Smooth muscle cell (in vitro differentiated cells): ENCODE data around the gene RAB10. TPM values are rescaled to one million over a fixed set of nuclear protein-coding genes. Genes with fewer than 3 reads are reported as not detected.

Experiments used
- DNase-seq: peaks from one replicate; lab custom pipeline; 2025; ENCODE audit not compliant: unreplicated experiment; lab: John Stamatoyannopoulos, UW
- H2AFZ ChIP-seq: fragments of 200-600 bp; sonication (generic); 2 replicates; pipeline ENCODE4 v1.6.0; 2016; ENCODE audit warnings: antibody characterized with exemption, low read depth, mild to moderate bottlenecking
- H3F3A ChIP-seq: fragments of 200-600 bp; sonication (generic); 2 replicates; pipeline ENCODE4 v1.6.0; 2017; ENCODE audit warnings: antibody characterized with exemption, low read depth
- H3K27ac ChIP-seq: fragments of 200-600 bp; sonication (generic); 2 replicates; pipeline ENCODE4 v1.5.1; 2016; ENCODE audit warnings: low read depth, mild to moderate bottlenecking
- H3K27me3 ChIP-seq: fragments of 200-600 bp; sonication (generic); 2 replicates; pipeline ENCODE4 v1.6.1; 2016; ENCODE audit warnings: low read depth, mild to moderate bottlenecking
- H3K36me3 ChIP-seq: fragments of 200-600 bp; sonication (generic); 2 replicates; pipeline ENCODE4 v1.5.1; 2016; ENCODE audit warnings: low read depth
- H3K4me1 ChIP-seq: fragments of 200-600 bp; sonication (generic); 2 replicates; pipeline ENCODE4 v1.5.1; 2016; ENCODE audit warnings: low read depth
- H3K4me2 ChIP-seq: fragments of 200-600 bp; sonication (generic); 2 replicates; pipeline ENCODE4 v1.6.0; 2016; ENCODE audit warnings: mild to moderate bottlenecking
- H3K4me3 ChIP-seq: fragments of 200-600 bp; sonication (generic); 2 replicates; pipeline ENCODE4 v1.5.1; 2016; ENCODE audit warnings: mild to moderate bottlenecking
- H3K79me2 ChIP-seq: fragments of 200-600 bp; sonication (generic); 2 replicates; pipeline ENCODE4 v1.6.0; 2016; ENCODE audit warnings: low read depth, mild to moderate bottlenecking
- H3K9ac ChIP-seq: fragments of 200-600 bp; sonication (generic); 2 replicates; pipeline ENCODE4 v1.6.0; 2016; ENCODE audit warnings: low read depth
- H3K9me3 ChIP-seq: fragments of 200-600 bp; sonication (generic); replicated peaks from 2 replicates; pipeline ENCODE4 v1.5.1; 2016; ENCODE audit warnings: low read depth
- H4K20me1 ChIP-seq: fragments of 200-600 bp; sonication (generic); 2 replicates; pipeline ENCODE4 v1.6.0; 2016; ENCODE audit warnings: low read depth
- WGBS: methylation state at CpG from one replicate; pipeline ENCODE4 v1.1.7; 2016; ENCODE audit warnings: low lambda C conversion rate; 5-methylcytosine and 5-hydroxymethylcytosine counted together
- polyA plus RNA-seq: library from polyadenylated mRNA; unstranded; fragments of >200 nt; fragmentation: Nextera tagmentation; extraction: Ambion mirVana; gene quantifications from 2 replicates; pipeline ENCODE4 v1.2.1, GENCODE V29; 2016
- total RNA-seq: library from RNA; depleted of rRNA; stranded (reverse); fragments of >200 nt; gene quantifications from 2 replicates; pipeline ENCODE4 v1.2.3, GENCODE V29; 2014
- TF ChIP-seq, protein P1 (sequence below): fragments of 200-600 bp; sonication (generic); IDR thresholded peaks from 2 replicates; pipeline ENCODE4 v1.5.1; 2017; ENCODE audit warnings: borderline replicate concordance, mild to moderate bottlenecking, antibody characterized with exemption; ENCODE audit not compliant: insufficient read depth, poor library complexity, severe bottlenecking

The RAB10 gene
- total and polyA plus RNA-seq, 2 experiments from 2014 or later, result 101 to 149 TPM

DNA sequence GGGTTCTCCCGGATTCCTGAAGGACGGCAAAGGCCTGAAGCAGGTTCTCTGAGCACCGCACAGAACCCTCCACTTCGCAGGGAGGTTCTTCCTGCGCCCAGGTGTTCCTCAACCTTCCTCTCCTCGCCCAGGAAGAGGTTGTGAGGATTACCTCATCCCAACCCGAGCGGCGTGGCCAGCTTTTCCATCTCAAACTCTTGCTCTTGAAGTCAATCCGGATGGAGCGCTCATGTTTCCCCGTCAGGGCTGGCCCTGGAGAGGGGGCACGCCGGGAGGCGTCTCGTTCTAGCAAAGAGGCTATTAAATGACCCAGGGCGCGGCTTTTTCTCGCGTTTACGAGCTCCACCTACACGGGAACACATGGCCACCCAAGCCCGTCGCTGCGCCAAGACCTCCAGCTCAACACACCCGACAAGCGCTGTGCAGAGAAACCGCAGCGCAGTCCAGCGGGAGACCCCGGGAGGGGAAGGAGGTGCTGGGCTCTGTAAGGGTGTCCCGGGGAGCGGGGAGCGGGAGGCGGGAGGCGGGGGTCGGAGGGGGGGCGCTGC, 540 bp upstream of the RAB10 start:
- TF ChIP-seq, protein P1, sequence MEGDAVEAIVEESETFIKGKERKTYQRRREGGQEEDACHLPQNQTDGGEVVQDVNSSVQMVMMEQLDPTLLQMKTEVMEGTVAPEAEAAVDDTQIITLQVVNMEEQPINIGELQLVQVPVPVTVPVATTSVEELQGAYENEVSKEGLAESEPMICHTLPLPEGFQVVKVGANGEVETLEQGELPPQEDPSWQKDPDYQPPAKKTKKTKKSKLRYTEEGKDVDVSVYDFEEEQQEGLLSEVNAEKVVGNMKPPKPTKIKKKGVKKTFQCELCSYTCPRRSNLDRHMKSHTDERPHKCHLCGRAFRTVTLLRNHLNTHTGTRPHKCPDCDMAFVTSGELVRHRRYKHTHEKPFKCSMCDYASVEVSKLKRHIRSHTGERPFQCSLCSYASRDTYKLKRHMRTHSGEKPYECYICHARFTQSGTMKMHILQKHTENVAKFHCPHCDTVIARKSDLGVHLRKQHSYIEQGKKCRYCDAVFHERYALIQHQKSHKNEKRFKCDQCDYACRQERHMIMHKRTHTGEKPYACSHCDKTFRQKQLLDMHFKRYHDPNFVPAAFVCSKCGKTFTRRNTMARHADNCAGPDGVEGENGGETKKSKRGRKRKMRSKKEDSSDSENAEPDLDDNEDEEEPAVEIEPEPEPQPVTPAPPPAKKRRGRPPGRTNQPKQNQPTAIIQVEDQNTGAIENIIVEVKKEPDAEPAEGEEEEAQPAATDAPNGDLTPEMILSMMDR, result no peak
- Histone ChIP-seq H3K36me3 (no peaks in the 10 kb centered on the region), H3K79me2 (peaks cover 43% of the 10 kb centered on the region), H4K20me1 (peaks cover 41% of the 10 kb centered on the region), H3K9ac (peak overlapping the region; percentile 58), H3K4me2 (peak overlapping the region; percentile 91), H3F3A (no peaks in the 10 kb centered on the region), H3K9me3 (no peaks in the 10 kb centered on the region), H3K27me3 (no peaks in the 10 kb centered on the region), H3K27ac (peak overlapping the region; percentile 86), H2AFZ (peak overlapping the region; percentile 87), H3K4me1 (peaks cover 5% of the 10 kb centered on the region), H3K4me3 (peak overlapping the region; percentile 82)
- under 1% methylated on average over 37 of the region's 38 CpGs for WGBS
- DNase-seq, result no peak

DNA sequence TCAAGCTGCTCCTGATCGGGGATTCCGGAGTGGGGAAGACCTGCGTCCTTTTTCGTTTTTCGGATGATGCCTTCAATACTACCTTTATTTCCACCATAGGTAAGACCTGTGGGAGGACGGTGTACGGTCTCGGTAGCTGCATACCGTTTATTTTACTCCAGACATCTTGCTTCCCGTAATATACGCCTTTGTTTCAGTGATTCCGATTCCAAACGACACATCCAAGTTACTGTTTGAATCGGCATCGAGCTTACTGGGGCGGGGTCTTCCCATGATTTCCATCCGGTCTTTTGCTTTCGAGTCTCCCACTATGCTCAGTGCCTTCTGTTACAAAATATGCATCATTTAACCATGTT, 731 bp downstream of the RAB10 start:
- Histone ChIP-seq H4K20me1 (peaks cover 54% of the 10 kb centered on the region), H3K4me3 (peak overlapping the region; percentile 82), H3K9me3 (no peaks in the 10 kb centered on the region), H3F3A (no peaks in the 10 kb centered on the region), H3K4me2 (peak overlapping the region; percentile 91), H3K9ac (peak overlapping the region; percentile 84), H3K4me1 (peaks cover 5% of the 10 kb centered on the region), H3K27me3 (no peaks in the 10 kb centered on the region), H3K79me2 (peaks cover 55% of the 10 kb centered on the region), H3K36me3 (no peaks in the 10 kb centered on the region), H2AFZ (peak overlapping the region; percentile 80), H3K27ac (peak overlapping the region; percentile 86)
- no peak for DNase-seq
- TF ChIP-seq, protein P1, result no peak
- WGBS, result under 1% methylated on average over 18 of the region's 18 CpGs

DNA sequence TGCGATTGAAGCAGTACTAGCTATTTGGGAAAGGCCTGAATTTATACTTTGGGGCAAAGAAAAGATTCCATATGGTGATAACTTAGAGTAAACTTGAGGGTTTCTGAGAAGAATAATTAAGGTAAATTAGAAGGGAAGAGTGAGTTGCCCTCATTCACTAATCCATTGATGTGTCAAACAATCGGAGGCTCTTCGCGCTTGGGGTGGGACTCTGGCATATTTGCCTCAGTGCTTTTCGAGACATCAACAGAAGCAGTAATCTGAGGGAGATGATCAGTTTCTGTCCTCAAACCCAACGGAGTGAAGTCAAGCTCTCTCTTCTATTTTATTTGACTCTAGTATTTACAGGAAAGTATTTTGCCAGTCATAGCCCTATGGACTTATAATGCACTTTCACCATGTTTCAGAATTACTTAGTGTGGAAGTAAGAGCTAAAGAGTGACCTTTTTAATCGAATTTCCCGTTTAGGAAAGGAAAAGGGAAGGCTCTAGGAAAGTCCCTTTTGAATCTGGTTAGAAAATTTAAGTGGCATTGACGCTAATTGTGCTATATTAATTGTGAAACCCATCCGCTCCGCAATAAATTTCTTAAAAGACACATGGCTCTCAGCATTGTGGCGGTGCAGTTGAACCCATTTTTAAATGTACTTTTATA, 1.3 kb downstream of the RAB10 start:
- H3K4me2 ChIP-seq, result peak overlapping the region; percentile 91
- peak overlapping the region; percentile 84 for H3K9ac ChIP-seq
- peaks cover 60% of the 10 kb centered on the region for H4K20me1 ChIP-seq
- peak overlapping the region; percentile 82 for H3K4me3 ChIP-seq
- H3K27me3 ChIP-seq, result no peaks in the 10 kb centered on the region
- peak overlapping the region; percentile 86 for H3K27ac ChIP-seq
- 5% methylated on average over 12 of the region's 12 CpGs for WGBS
- peaks cover 61% of the 10 kb centered on the region for H3K79me2 ChIP-seq
- H3F3A ChIP-seq, result no peaks in the 10 kb centered on the region
- TF ChIP-seq, protein P1, result no peak
- H2AFZ ChIP-seq, result peak overlapping the region; percentile 80
- no peaks in the 10 kb centered on the region for H3K9me3 ChIP-seq
- peaks cover 5% of the 10 kb centered on the region for H3K4me1 ChIP-seq
- no peak for DNase-seq
- H3K36me3 ChIP-seq, result no peaks in the 10 kb centered on the region
